Activated CD4-positive, CD25-positive, alpha-beta regulatory T cell treated with anti-CD3 and anti-CD28 coated beads, Interleukin-2, amount 50 U/mL, for 16 hours (primary cell): Measurements from ENCODE around the gene CACNA1C.
A peak's percentile ranks its signal among the peaks of the same experiment; 100 is the strongest.

Experiments
- DNase-seq: peaks from one replicate; pipeline ENCODE4 v3.0.0-alpha.2; 2020; ENCODE audit warnings: low read depth, low spot score

CACNA1C gene

DNA sequence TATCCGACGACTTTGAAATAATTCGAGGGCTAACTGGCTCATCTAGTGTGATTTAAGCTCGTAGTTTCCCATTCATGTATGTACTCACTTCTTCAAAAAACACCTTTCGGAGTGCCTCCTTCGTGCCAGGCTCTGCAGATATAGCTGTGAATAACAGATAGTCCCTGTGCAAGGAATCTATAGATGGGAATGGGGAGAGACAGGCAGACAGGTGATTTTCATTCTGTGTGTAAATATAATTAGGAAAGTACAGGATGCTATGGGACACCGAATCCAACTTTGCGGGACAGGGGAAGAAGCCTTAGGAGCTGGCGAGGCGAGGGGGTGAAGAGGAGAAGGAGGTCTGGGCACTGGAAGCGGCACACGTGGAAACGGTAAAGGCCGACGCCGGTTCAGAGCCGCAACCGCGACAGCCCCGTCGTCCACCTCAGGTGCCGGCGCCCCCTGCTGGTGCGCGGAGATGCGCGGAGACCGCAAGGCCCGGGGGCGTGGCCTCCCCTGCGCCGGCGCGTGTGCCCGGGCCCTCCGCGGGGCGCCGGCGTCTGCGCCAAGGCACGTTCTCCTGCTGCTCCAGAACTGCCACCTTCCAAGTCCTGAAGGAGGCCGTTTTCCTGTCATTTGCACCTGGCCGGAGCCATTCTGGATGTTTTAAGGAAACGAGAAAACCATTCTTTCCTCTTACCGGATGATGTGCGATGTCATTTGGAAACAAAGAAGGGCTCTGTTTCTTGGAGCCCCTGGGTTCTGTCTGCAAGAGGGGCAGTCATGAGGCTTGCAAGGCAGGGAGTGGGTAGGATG lies 18.0 kb upstream of the CACNA1C start:
- DNase-seq = peak; percentile 71

DNA sequence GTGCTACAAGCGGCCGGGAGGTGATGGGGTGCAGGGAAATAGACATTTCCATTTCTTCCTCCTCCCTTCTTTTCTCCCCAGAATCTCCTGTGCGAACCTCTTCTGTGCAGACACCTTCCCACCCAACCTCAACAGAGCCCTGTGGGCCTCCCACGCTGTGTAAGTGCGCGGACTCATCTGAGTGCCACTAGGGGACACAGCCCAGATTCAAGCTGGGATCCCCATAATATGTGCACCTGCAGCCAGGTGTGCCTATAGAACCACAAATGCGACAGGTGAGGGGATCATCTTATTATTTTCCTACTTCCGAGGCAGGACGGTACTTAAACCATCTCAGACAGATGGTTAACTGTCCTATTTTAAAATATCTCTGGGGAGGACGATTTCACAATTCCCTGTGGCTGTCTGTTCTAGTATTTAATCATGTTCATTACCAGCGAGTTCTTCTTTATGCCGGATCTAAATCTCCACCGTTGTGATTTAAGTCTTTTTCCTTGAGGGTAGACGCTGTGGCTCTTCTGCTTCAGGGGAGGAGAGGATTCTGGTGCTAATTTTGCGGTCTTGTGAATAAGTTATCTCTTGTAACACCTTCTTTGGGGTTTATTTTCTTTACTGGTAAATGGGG lies 17.2 kb upstream of the CACNA1C start:
- no peak for DNase-seq

DNA sequence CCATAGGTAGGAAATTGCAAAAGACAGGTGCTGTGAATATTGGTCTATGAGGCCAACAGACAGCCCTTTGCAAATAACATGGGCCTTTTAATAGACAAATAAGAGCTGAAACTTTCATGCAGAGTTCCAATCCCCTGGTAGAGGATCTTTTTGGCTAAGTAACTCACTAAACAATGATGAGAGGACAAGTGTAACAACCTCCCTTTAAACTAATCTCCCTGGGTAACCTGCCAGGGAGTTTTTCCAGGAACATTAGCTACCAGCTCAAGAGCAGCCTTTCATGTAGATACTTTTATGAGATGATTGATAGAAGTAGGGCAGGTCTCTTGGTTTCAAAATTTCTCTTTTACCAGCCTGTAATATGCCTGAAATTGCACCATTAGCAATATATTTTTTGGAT lies 13.8 kb upstream of the CACNA1C start:
- DNase-seq = no peak

DNA sequence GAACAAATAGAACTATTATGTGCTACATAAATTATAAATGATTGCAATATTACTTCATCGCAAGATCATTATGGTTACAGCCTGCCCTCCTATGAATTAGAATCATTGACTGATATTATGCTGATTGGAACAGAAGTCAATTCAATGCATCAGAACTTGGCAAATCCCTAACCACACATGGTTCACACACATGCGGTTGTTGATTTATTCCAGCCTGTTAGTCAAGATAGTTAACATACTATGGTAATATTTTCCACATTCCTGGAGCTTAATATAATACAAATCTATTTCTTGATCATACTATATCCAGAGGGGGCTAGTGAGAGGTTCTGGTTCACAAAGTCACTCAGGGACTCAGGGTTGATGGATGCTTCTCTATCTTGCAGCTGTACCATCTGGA lies 9.7 kb upstream of the CACNA1C start:
- no peak for DNase-seq

DNA sequence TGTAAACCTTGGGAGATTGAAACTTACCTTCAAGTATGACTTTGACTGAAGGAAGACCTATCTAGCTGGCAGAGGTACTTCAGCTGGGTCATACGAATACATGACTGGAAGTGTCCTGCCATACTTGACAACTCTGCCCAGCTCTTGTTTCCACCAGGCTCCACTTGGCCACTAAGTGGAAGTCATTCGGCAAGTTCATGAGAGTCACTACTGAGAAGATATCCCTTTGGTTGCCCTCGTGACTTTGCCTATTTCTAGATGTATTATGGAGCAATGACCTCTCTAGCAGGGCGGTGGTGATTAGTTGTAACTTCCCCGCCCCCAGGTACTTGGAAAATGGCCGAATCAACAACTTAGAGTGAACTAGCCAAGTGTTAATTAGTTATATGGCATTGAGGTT lies 8.6 kb upstream of the CACNA1C start:
- DNase-seq = no peak

DNA sequence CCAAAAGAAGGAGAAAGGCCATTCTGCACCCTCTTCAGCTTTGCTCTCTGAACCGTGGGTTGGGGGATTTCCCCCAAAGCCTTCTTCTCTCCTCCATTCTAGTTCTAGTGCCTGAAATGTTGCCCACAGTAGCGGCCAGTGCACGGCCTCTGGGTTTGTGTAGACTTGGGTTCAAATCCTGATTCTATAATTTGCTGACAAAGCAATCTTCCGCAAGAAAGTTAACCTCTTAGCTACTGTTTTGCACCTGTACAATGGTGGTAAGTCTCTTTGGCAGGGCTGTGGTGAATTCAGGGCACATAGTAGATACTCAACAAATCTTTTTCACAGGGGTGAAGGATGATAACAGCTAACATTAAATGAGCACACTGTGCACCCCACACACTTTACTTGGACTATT lies 5.8 kb upstream of the CACNA1C start:
- no peak for DNase-seq

DNA sequence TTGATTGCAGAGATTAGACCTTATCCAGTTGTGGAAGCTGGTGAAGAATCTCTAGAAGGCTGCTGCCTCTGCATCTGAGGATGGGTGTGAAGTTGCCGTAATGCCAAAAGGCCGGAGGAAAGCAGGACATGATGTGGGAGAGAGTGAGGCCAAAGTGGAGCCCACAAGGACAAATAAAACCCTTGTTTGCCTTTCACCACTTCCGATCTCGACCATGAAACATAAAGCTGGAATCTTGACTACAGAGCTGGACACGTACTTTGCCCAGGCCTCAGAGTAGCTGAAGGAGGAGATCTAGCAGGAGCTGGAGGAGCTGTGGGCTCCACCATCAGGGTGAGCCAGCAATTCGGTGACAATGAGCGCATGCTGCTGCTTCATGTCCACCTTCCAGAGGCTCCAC lies 5.0 kb upstream of the CACNA1C start:
- no peak for DNase-seq

DNA sequence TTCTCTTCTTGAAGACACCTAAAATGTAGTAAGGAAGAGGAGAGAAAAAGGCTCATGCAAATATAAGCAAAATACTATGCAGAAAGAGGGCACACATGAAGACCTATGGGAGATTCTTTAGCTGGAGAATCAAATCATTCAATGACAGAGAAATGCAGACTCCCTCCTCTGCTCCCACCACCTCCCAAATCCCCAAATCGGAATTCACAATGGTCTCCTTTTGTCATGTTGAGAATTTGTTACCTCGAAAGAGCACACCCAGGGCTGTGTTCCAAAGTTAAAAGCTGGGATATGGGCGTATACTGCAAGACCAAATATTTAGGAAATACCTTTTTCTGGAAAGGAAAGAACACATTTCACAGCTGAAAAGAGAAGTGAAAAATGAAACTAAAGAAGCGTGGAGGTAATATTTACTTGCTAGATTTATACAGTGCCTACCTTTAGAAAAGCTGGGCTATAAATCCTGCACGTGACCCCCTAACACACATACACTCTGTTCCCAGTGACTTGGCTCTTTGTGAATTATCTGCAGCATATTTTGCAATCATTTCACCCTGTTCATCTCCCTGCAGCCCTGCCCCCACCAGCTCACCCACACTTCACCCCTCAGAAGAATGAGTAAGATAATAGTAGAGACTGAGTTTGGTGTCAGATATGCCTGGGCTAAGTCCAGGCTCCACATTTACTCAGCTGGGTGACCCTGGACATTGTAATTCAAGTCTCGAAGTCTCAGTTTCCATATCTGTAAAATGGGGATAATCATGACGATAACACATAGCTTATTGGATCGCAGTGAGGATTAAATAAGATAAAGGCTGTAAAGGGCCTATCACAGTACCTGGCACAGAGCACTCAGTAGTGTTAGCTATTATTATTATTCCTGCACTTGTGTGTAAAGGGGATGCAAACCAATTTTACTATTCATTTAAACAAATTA lies 2.9 kb upstream of the CACNA1C start:
- DNase-seq = no peak

DNA sequence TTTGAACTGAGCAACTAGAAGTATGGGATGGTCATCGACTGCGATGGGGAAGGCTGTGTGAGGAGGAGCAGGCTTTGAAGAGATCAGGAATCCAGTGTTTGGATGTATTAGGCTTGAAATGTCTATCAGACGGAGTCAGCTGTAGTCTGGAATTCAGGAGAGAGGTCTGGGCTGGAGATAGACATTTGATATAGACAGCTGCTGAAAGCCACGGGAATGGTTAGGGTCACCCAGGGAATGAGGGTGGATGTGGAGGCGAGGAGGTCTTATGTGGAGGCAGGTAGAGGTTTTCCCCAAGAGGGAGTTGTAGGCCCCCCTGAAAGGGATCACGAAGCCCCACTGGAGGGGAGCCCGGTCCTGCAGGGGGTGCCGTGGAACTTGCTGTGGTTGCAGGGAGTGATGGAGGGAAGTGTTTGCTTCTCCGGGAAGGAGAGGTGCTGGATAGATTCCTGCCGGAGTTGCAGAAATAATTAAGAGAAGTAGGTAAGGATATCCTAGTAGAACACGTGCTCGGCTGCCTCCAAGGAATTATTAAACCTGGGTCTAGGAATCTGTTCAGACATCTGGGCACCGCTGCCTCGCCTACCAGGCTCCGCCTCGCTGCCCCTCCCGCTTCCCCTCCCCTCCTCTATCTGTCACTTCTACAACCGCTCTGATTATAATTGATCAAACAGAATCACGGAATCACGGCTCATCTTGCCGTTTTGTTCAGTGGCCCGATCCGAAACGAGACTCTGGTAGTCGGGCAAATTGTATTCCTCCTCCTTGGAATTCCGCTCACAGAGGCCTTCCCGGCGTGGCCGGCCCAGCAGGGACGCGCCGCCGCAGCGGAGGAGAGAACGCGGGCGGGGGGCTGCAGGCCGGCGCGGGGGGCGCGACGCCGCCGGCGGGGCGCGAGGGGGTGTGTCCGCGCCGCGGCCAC lies 826 bp upstream of the CACNA1C start:
- no peak for DNase-seq

DNA sequence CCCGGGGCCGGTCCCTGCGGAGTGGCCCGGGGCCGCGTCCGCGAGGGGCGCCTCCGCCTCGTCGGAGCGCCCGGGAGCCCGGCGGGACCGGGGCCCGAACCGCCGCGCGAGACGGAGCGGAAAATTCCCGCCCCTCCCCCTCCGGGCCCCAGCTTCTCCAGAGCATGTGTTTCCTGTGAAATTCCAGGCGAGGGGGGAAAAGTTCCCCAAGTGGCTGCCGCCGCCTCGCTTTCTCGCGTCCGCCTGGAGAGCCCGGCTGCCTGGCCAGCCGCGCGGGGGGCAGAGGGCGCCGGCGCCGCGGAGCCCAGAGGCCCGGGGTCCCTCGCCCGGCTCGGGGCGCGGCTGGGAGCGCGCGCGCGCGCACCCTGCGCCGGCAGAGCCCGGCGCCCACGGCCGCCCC lies 904 bp downstream of the CACNA1C start:
- no peak for DNase-seq

DNA sequence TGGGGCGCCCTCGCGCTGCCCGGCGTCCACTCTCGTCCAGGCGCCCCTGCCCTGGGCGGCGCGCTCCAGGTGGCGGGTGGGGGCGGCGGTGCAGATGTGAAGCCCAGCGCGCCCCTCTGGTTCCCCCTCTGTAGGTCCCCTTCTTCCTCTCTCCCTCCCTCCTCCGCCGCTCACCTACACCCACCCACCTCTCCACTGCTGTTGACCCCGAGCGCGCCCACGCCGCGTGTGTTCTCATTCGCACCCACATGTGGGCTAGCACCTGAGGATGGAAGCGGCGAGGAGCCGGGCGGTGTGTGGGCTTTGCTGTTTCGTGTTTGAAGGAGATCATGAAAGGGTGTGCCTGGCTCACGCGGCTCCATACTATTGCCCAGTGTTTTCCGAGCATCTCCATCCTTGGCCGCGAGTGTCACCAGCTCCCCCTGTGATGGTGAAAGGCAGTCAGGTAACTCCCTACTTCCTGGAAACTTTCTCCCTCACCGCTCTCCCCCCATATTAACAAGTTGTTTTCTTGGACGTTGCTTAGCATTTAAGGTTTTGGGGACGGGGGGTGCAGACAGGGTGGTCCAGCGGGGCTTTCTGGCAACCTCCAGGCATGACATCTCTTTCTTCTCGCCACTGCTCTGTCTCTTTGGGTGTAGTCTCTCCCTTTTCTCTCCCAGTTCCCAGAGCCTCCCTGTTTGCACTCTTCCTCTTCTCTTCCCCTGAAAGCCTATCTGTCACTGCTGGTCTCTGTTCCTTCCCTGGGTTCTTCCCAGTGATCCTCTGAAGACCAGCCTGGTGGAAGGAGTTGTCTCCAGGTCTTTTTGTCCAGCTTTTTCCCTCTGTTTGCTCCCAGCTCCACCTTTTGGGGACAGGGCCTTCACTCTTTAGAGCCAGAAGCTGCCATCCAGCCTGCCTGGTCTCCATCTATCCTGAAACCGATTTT lies 1.6 kb downstream of the CACNA1C start:
- DNase-seq = no peak

DNA sequence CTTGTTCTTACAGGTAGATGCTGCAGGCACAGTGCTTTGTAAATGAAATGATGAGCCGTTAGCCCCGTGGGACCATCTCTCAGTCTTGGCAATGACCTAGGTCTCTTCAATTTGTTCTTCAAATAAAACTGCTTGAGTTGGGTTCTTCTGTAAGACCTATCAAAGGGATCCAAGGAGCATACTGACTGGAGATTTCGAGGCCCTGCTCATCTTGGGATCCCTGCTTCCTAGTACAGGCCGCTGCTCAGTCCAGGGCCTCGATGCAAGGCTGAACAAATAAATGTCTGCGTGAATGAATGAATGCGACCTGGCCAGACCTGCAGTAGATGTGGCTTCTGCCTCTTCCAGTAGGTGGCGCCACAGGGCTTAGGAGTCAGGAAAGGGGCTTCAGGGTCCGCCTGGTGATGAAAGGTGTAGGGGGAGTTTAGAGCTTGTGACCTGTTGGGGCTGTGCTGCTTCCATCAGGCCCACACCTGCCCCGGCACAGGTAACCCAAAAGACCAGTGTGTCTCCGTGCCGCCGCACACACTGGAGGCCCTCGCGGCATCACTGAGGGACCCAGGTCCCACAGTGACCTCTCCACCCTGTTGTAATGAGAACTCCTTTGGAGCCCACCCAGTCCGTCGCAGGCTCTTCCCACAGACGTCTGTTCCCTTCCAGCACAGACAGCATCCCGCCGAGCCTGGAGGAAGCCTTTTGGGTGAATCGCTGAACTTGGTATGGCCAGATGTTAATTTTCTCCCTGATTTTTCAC lies 4.4 kb downstream of the CACNA1C start:
- DNase-seq = no peak

DNA sequence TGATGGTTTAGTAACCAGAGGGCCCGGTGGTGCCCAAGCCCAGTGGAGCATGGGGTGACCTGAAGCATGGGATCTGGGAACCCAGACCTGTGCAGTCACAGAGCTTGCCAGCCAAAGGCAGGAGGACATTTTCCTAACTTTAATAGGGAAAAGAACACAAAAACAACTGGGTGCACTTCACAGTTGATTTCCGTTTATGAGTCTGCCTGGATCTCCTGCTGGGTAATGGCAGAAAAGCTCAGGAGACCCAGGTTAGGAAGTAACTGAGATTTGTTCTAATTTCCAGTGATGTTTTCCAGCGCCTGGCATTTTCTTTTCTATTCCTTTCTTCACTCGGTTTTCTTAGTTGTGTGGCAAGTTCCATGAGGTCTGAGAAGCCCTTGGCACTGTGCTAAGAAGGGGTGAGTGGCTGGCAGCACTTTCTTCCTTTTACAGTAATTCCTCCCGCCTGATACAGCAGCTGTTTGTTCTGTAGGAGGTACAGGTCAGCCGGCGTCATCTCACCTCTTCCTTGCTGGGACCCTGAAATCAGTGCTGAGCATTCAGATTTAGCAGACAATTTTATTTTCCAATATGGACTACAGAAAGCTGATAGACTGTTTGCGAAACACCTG lies 5.1 kb downstream of the CACNA1C start:
- DNase-seq = no peak

DNA sequence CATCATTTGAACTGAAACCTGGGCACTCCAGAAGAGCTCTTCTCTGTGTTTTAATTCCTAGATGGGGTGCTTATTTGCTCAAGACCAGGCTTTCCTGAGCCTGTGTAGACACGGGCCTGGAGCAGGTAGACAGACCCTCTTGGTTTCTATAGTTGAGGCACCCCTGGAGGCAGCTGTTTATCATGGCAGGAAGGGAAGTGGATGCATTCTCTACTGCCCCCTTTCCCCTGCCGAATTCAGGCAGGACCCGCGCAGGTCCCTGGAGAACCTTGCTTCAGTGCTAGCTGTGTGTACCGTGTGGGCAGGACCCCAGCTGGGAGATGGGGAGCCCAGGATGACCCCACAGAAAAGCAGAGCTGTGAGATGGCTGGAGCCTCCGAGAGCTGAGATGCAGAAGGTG lies 6.0 kb downstream of the CACNA1C start:
- no peak for DNase-seq

DNA sequence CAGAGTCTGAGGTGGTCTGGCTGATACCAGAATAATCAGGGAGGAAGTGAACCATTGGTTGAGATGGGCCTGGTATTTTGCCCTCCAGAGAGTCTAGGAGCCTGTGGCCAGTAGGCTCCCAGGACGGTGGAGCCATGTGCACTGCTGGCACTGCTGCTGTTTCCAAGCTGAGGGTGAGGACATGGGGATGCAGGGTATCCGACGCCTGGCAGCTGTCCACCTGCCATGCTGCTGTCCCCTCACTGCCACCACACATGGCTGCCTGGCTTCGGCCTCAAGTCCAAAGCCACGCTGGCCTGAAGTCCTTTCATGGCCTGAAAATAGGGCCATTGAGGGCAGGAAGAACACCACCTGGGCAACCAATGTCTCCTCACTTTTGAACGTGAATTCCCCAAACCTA lies 8.6 kb downstream of the CACNA1C start:
- DNase-seq = no peak

DNA sequence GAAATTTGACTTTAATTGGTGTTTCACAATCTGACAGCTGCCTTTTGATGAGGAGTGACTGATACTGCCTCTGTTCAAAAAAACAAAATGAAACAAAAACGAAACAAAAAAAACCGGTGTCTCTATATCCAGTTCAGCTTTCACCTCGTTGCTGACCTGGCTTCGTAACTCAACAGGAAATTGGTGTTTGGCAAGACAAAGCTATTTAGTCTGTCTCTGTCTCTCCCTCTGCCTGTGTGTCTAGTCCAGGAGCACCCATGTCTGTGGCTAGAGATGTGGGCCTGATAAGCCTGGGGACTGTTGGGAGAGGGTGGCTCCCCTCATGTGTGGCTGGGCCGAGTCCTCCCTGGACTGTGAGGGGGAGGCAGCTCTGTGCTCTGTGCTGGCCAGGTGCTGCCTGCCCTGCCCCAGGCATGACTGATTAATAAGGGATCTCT lies 11.3 kb downstream of the CACNA1C start:
- DNase-seq = no peak

DNA sequence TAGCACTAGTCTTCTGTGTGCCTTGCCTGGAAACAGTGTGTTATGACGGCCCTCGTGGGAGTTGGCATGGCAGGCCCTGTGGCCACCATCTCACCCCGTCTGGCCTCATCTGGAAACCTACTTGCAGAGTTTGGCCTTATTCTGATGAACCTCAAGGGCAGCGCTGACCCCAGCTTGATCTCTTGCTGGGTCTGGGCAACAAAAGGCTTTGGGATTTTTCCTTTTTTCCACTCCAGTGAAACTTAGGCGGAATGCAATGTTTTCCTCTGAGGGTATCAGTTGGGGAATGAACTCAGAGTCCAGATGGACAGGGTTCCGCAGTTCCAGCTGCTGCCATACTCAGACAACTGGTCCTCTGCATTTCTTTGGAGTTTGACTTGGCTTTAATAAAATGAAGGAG lies 15.9 kb downstream of the CACNA1C start:
- no peak for DNase-seq

DNA sequence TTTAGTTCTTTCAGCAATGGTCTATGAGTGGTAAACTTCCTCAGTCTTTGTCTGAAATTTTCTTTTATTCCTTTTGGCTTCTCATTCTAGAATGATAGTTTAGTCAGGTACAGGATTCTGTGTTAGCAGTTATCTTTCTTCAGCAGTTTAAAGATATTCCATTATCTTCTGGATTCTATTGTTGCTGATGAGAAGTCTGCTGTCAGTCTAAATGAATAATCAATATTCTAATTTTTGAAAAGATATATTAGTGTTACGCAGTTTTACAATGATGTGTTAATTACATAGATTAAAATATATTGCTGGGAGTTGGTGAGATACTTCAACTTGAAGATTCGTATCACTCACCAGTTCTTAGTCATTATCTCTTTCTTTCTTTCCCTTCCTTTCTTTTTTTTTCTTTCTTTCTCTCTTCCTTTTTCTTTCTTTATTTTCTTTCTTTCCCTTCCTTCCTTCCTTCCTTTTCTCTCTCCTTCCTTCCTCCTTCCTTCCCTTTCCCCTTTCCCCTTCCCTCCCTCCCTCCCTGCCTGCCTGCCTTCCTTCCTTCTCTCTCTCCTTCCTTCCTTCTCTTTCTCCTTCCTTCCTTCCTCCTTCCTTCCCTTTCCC lies 17.8 kb downstream of the CACNA1C start:
- no peak for DNase-seq

DNA sequence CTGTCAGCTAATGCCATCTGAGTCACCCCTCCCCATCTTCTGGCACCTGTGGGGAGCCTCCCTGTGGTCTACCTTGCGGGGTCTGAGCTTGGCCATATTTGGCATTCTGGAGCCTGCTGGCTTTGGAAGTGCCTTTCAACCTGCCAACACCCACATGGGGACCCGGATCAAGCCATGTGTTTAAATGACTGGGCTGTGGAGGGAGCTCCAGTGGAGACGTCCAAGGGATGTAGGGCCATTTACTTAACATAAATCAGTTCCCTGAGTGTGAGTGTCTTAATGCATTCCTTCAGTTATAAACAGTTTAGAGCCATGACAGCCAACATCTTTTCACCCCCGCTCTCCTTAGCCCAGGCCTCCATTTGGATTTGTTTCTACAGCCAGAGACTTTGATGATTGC lies 22.0 kb downstream of the CACNA1C start:
- no peak for DNase-seq
